Activated naive CD4-positive, alpha-beta T cell treated with anti-CD3 and anti-CD28 coated beads, Interleukin-2, amount 50 U/mL, for 72 hours (primary cell): ENCODE results near the gene KRTAP10-11. TPM values are rescaled to one million over a fixed set of nuclear protein-coding genes. Genes with fewer than 3 reads are reported as not detected.

Experiments used
- ATAC-seq, 2 donors: fragments of 150-1000 bp; cut with Tn5 transposase; 2 replicates each; pipeline ENCODE4 v1.10.0; 2021; ENCODE audit warnings: mild to moderate bottlenecking in 2 of 2, moderate library complexity in 2 of 2
- DNase-seq, 2 donors: peaks; one replicate each; pipeline ENCODE4 v3.0.0; 2021 to 2022; ENCODE audit warnings: low spot score in 2 of 2
- H3K27ac Mint-ChIP-seq, 2 donors: one replicate each; pipeline ENCODE4 v1.8.0; 2022; ENCODE audit warnings: mild to moderate bottlenecking in 2 of 2, mixed read lengths in 2 of 2
- H3K36me3 Mint-ChIP-seq, 2 donors: one replicate each; pipeline ENCODE4 v1.8.0; 2022; ENCODE audit warnings: mixed read lengths in 2 of 2
- H3K9me3 Mint-ChIP-seq, 2 donors: one replicate each; pipeline ENCODE4 v1.8.0; 2022; ENCODE audit warnings: mixed read lengths in 2 of 2
- total RNA-seq, 2 donors: library from RNA; stranded (reverse); gene quantifications; one replicate each; pipeline ENCODE4 v1.2.3, GENCODE V29; 2022

Gene KRTAP10-11
- total RNA-seq, 2 donors from 2014 or later = not detected

GRCh38 chr21:44612029-44612486 is 34.2 kb upstream of the KRTAP10-11 start, which contains the start of gene KRTAP10-8:
Gene KRTAP10-8, plus strand, starts transcription at chr21:44612079. Its CDS starts 22 bp downstream, at chr21:44612101.
- H3K27ac Mint-ChIP-seq = no peak within 1 kb of the TSS
- peaks cover 21 to 23% of the 10 kb centered on the region in 2 donors for H3K9me3 Mint-ChIP-seq
- peaks cover 24 to 29% of the 10 kb centered on the region in 2 donors for H3K36me3 Mint-ChIP-seq
- ATAC-seq (no peak), DNase-seq (no peak)

GRCh38 chr21:44612669-44613229 is 33.5 kb upstream of the KRTAP10-11 start:
- H3K27ac Mint-ChIP-seq = no peak overlapping the region
- no peak for DNase-seq
- peaks cover 24 to 29% of the 10 kb centered on the region in 2 donors for H3K36me3 Mint-ChIP-seq
- ATAC-seq = no peak
- H3K9me3 Mint-ChIP-seq = peaks cover 21 to 23% of the 10 kb centered on the region in 2 donors

GRCh38 chr21:44613386-44614155 is 32.6 kb upstream of the KRTAP10-11 start:
- H3K36me3 Mint-ChIP-seq = peaks cover 29 to 36% of the 10 kb centered on the region in 2 donors
- peaks cover 23 to 26% of the 10 kb centered on the region in 2 donors for H3K9me3 Mint-ChIP-seq
- no peak overlapping the region for H3K27ac Mint-ChIP-seq
- ATAC-seq (no peak), DNase-seq (no peak)

GRCh38 chr21:44614161-44614631 is 32.0 kb upstream of the KRTAP10-11 start:
- ATAC-seq = no peak
- no peak for DNase-seq
- Mint-ChIP-seq H3K27ac (no peak overlapping the region), H3K9me3 (peaks cover 24 to 27% of the 10 kb centered on the region in 2 donors), H3K36me3 (peaks cover 30 to 37% of the 10 kb centered on the region in 2 donors)

GRCh38 chr21:44614961-44615391 is 31.2 kb upstream of the KRTAP10-11 start:
- no peak overlapping the region for H3K27ac Mint-ChIP-seq
- H3K36me3 Mint-ChIP-seq = peaks cover 31 to 37% of the 10 kb centered on the region in 2 donors
- no peak for ATAC-seq
- peaks cover 24 to 28% of the 10 kb centered on the region in 2 donors for H3K9me3 Mint-ChIP-seq
- DNase-seq = no peak

- no peak for ATAC-seq
These were observed 30.7 kb upstream of the KRTAP10-11 start for GRCh38 chr21:44615466-44615865.

GRCh38 chr21:44615911-44616590 is 30.2 kb upstream of the KRTAP10-11 start:
- peaks cover 29 to 32% of the 10 kb centered on the region in 2 donors for H3K9me3 Mint-ChIP-seq
- ATAC-seq = no peak
- no peak for DNase-seq
- peaks cover 31 to 36% of the 10 kb centered on the region in 2 donors for H3K36me3 Mint-ChIP-seq
- H3K27ac Mint-ChIP-seq = peak overlapping the region in 1 of 2 donors; percentile 84

More at GRCh38 chr21:44615466-44615865, 30.7 kb upstream of the KRTAP10-11 start:
- H3K27ac Mint-ChIP-seq = no peak overlapping the region
- peaks cover 27 to 31% of the 10 kb centered on the region in 2 donors for H3K9me3 Mint-ChIP-seq
- no peak for DNase-seq
- H3K36me3 Mint-ChIP-seq = peaks cover 32 to 37% of the 10 kb centered on the region in 2 donors

GRCh38 chr21:44616591-44616926 is 29.7 kb upstream of the KRTAP10-11 start:
- DNase-seq = no peak
- ATAC-seq = no peak
- peaks cover 24 to 29% of the 10 kb centered on the region in 2 donors for H3K9me3 Mint-ChIP-seq
- H3K36me3 Mint-ChIP-seq = peaks cover 28 to 31% of the 10 kb centered on the region in 2 donors
- peak overlapping the region in 1 of 2 donors; percentile 84 for H3K27ac Mint-ChIP-seq

- Mint-ChIP-seq H3K27ac (peak overlapping the region in 1 of 2 donors; percentile 84), H3K9me3 (peaks cover 24 to 27% of the 10 kb centered on the region in 2 donors)
These were observed 29.1 kb upstream of the KRTAP10-11 start for GRCh38 chr21:44617071-44617501.

GRCh38 chr21:44618504-44618903 is 27.7 kb upstream of the KRTAP10-11 start:
- no peak for DNase-seq
- H3K9me3 Mint-ChIP-seq = peaks cover 36 to 39% of the 10 kb centered on the region in 2 donors
- peak overlapping the region in 1 of 2 donors; percentile 84 for H3K27ac Mint-ChIP-seq
- peaks cover 41 to 44% of the 10 kb centered on the region in 2 donors for H3K36me3 Mint-ChIP-seq
- ATAC-seq = peak; percentile 44 to 60

More at GRCh38 chr21:44617071-44617501, 29.1 kb upstream of the KRTAP10-11 start:
- ATAC-seq (no peak), DNase-seq (no peak)
- H3K36me3 Mint-ChIP-seq = peaks cover 28 to 31% of the 10 kb centered on the region in 2 donors

GRCh38 chr21:44618909-44619308 is 27.3 kb upstream of the KRTAP10-11 start:
- H3K9me3 Mint-ChIP-seq = peaks cover 40 to 43% of the 10 kb centered on the region in 2 donors

GRCh38 chr21:44619886-44620285 is 26.3 kb upstream of the KRTAP10-11 start:
- DNase-seq (no peak), ATAC-seq (no peak)
- H3K27ac Mint-ChIP-seq = no peak overlapping the region
- peaks cover 50 to 51% of the 10 kb centered on the region in 2 donors for H3K9me3 Mint-ChIP-seq
- H3K36me3 Mint-ChIP-seq = peaks cover 53 to 57% of the 10 kb centered on the region in 2 donors

More at GRCh38 chr21:44618909-44619308, 27.3 kb upstream of the KRTAP10-11 start:
- Mint-ChIP-seq H3K27ac (peak overlapping the region; percentile 6 to 84), H3K36me3 (peaks cover 45 to 48% of the 10 kb centered on the region in 2 donors)
- DNase-seq = peak in 1 of 2 donors; percentile 17
- ATAC-seq = peak; percentile 71 to 98

- peaks cover 46 to 52% of the 10 kb centered on the region in 2 donors for H3K9me3 Mint-ChIP-seq
- DNase-seq = no peak
- no peak for ATAC-seq
- H3K27ac Mint-ChIP-seq = no peak overlapping the region
- H3K36me3 Mint-ChIP-seq = peaks cover 48 to 53% of the 10 kb centered on the region in 2 donors
These were observed 22.6 kb upstream of the KRTAP10-11 start for GRCh38 chr21:44623575-44623974.

- peaks cover 36 to 42% of the 10 kb centered on the region in 2 donors for H3K36me3 Mint-ChIP-seq
- ATAC-seq = no peak
- no peak for DNase-seq
- no peak overlapping the region for H3K27ac Mint-ChIP-seq
- peaks cover 32 to 41% of the 10 kb centered on the region in 2 donors for H3K9me3 Mint-ChIP-seq
These were observed 20.5 kb upstream of the KRTAP10-11 start for GRCh38 chr21:44625756-44626155.

GRCh38 chr21:44626262-44626661 is 20.0 kb upstream of the KRTAP10-11 start:
- peaks cover 35 to 44% of the 10 kb centered on the region in 2 donors for H3K9me3 Mint-ChIP-seq
- DNase-seq = no peak
- ATAC-seq = no peak

GRCh38 chr21:44626673-44627143 is 19.5 kb upstream of the KRTAP10-11 start, which contains the start of gene KRTAP10-9:
Gene KRTAP10-9, plus strand, starts transcription at chr21:44627093. Its CDS starts 79 bp downstream, at chr21:44627172.
- ATAC-seq = no peak
- H3K27ac Mint-ChIP-seq = no peak within 1 kb of the TSS
- H3K9me3 Mint-ChIP-seq = peaks cover 38 to 49% of the 10 kb centered on the region in 2 donors
- DNase-seq = no peak
- peaks cover 38 to 50% of the 10 kb centered on the region in 2 donors for H3K36me3 Mint-ChIP-seq

More at GRCh38 chr21:44626262-44626661, 20.0 kb upstream of the KRTAP10-11 start:
- Mint-ChIP-seq H3K36me3 (peaks cover 38 to 45% of the 10 kb centered on the region in 2 donors), H3K27ac (no peak overlapping the region)
